Pancreas (tissue), 10 donors: ENCODE results near the gene DOCK1. TPM values are rescaled to one million over a fixed set of nuclear protein-coding genes. Genes with fewer than 3 reads are reported as not detected.
"Not testable (repeated sequence)": the region's sequence is repeated elsewhere in the genome, so short reads cannot be mapped to it uniquely, and the experiment has no call there.

Experiments
- ATAC-seq, 4 donors: fragments of 200-7000 bp; cut with Tn5 transposase; one replicate each; pipeline versions ENCODE4 v1.8.0 to v1.9.1; 2020; ENCODE audit warnings: mild to moderate bottlenecking in 4 of 4, moderate library complexity in 4 of 4
- DNase-seq, 6 donors: peaks; one replicate each; pipeline ENCODE4 v3.0.0-alpha.2; 2020
- FAIRE-seq: peaks from 2 replicates; lab custom pipeline; 2012; peaks lifted over from hg19 to GRCh38; lab: Jason Lieb, UNC
- H3K27ac ChIP-seq, 4 donors: fragments of 200-600 bp; sonication (generic); 1 replicate in 3 of 4; 2 replicates in 1 of 4; pipeline versions ENCODE4 v1.5.0 to v1.8.0; 2020
- H3K27me3 ChIP-seq, 4 donors: fragments of 200-600 bp; one replicate each; pipeline ENCODE4 v1.8.0; 2021
- H3K36me3 ChIP-seq, 3 donors: fragments of 200-600 bp; sonication (generic) in 1 of 3; one replicate each; pipeline versions ENCODE4 v1.5.0 to v1.8.0; 2020 to 2021
- H3K4me1 ChIP-seq, 3 donors: fragments of 200-600 bp; one replicate each; pipeline ENCODE4 v1.8.0; 2021
- H3K4me3 ChIP-seq, 4 donors: fragments of 200-600 bp; sonication (generic) in 2 of 4; one replicate each; pipeline versions ENCODE4 v1.5.0 to v1.8.0; 2020 to 2021
- H3K9me3 ChIP-seq, 4 donors: fragments of 200-600 bp; one replicate each; pipeline ENCODE4 v1.8.0; 2021
- WGBS, 2 donors: extraction: QIAGEN DNeasy Blood & Tissue Kit; methylation state at CpG; one replicate each; pipeline ENCODE4 v1.1.7; 2013; 5-methylcytosine and 5-hydroxymethylcytosine counted together
- intact Hi-C, 3 donors: fragments of 100-400 bp; cut with DNase I; formaldehyde crosslinking; loops; one replicate each; pipeline versions ENCODE4 v1.11.1 to v1.14.2; 2022
- polyA plus RNA-seq, 2 donors: library from polyadenylated mRNA; stranded (reverse); fragments of 200-250 nt; gene quantifications; one replicate each; pipeline ENCODE4 v1.2.3, GENCODE V29; 2013
- total RNA-seq, 6 donors: library from RNA; stranded (reverse); fragmentation: NEBNext Ultra II Directional in 4 of 6; extraction: Animal tissue kit (Norgen Biotek cat#: 25700) in 4 of 6; gene quantifications; one replicate each; pipeline versions ENCODE4 v1.2.1 to v1.2.4, GENCODE V29; 2021 to 2023
- TF ChIP-seq, protein P1 (sequence below), 4 donors: fragments of 200-600 bp; sonication (generic) in 3 of 4; IDR thresholded peaks; one replicate each; pipeline versions ENCODE4 v1.5.0 to v1.8.0; 2021; ENCODE audit warnings: antibody characterized with exemption in 4 of 4
- donor health status: healthy with polysubstance abuse.
- donor health status: DM: no; HTN: no; CAD: no; lungs with moderate emphysema.
- donor health status: DM: no; HTN: no; CAD: no.
- donor health status: control.
- donor health status: control.
- donor health status: Bipolar disorder and iron deficiency.
- donor health status: DM: yes; HTN: yes; CAD: no.
- donor health status: DM: no; HTN: no; CAD: no.
- donor health status: DM: no; HTN: no; CAD: no.
- donor health status: DM: yes; HTN: yes; CAD: no.

The DOCK1 gene
- total and polyA plus RNA-seq, 8 donors, result 12.1 to 38.6 (median 24.2) TPM

- WGBS, 2 donors, result 93 to 96% methylated on average over 7 of the region's 7 CpGs
- intact Hi-C loops, result no loop called here
- FAIRE-seq (no peak), ATAC-seq (no peak), DNase-seq (no peak)
- Histone ChIP-seq H3K9me3 (no peaks in the 10 kb centered on the region), H3K4me1 (peaks cover 0 to 6% (median 0%) of the 10 kb centered on the region in 3 donors), H3K27ac (no peak overlapping the region), H3K36me3 (no peaks in the 10 kb centered on the region), H3K4me3 (no peak overlapping the region), H3K27me3 (no peaks in the 10 kb centered on the region)
- TF ChIP-seq, protein P1, sequence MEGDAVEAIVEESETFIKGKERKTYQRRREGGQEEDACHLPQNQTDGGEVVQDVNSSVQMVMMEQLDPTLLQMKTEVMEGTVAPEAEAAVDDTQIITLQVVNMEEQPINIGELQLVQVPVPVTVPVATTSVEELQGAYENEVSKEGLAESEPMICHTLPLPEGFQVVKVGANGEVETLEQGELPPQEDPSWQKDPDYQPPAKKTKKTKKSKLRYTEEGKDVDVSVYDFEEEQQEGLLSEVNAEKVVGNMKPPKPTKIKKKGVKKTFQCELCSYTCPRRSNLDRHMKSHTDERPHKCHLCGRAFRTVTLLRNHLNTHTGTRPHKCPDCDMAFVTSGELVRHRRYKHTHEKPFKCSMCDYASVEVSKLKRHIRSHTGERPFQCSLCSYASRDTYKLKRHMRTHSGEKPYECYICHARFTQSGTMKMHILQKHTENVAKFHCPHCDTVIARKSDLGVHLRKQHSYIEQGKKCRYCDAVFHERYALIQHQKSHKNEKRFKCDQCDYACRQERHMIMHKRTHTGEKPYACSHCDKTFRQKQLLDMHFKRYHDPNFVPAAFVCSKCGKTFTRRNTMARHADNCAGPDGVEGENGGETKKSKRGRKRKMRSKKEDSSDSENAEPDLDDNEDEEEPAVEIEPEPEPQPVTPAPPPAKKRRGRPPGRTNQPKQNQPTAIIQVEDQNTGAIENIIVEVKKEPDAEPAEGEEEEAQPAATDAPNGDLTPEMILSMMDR (IDR thresholded peaks at IDR 0.05), result no peak
These were observed 5.0 kb downstream of the DOCK1 start for GRCh38 chr10:126910196-126910595.

GRCh38 chr10:126910798-126911197, 5.6 kb downstream of the DOCK1 start:
- WGBS, 2 donors, result 68 to 70% methylated on average over 6 of the region's 6 CpGs
- TF ChIP-seq, protein P1 (IDR thresholded peaks at IDR 0.05), result no peak
- intact Hi-C loops, result no loop called here
- DNase-seq (no peak), ATAC-seq (no peak), FAIRE-seq (no peak)
- no peaks in the 10 kb centered on the region for H3K9me3 ChIP-seq
- H3K27ac ChIP-seq, result no peak overlapping the region
- H3K27me3 ChIP-seq, result no peaks in the 10 kb centered on the region
- H3K4me1 ChIP-seq, result peaks cover 0 to 6% (median 0%) of the 10 kb centered on the region in 3 donors
- H3K36me3 ChIP-seq, result no peaks in the 10 kb centered on the region
- no peak overlapping the region for H3K4me3 ChIP-seq

DNA sequence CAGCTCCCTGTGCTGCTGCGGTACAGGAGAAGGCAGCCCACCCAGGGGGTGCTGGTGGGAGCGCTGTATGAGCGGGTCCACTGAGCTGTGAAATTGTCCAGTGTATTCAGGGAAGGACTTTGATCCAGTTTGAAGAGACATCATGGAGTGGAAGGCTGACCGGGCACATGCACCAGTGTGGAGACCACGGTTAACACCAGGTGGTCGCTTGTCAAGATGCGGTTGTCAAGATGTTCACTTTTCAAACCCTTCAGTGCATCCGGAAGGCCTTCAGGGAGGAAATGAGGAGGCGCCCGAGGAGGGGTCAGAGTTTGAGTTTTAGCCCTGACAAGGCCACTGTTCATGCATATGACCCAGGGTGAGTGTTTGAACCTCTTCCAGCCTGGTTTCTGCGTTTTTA, 6.1 kb downstream of the DOCK1 start:
- TF ChIP-seq, protein P1 (IDR thresholded peaks at IDR 0.05), result no peak
- H3K4me1 ChIP-seq, result peaks cover 0 to 5% (median 0%) of the 10 kb centered on the region in 3 donors
- no peak overlapping the region for H3K4me3 ChIP-seq
- FAIRE-seq (no peak), ATAC-seq (no peak), DNase-seq (no peak)
- H3K27me3 ChIP-seq, result no peaks in the 10 kb centered on the region
- intact Hi-C loops, result no loop called here
- 96 to 97% methylated on average over 11 of the region's 11 CpGs for WGBS, 2 donors
- H3K9me3 ChIP-seq, result no peaks in the 10 kb centered on the region
- no peak overlapping the region for H3K27ac ChIP-seq
- no peaks in the 10 kb centered on the region for H3K36me3 ChIP-seq

DNA sequence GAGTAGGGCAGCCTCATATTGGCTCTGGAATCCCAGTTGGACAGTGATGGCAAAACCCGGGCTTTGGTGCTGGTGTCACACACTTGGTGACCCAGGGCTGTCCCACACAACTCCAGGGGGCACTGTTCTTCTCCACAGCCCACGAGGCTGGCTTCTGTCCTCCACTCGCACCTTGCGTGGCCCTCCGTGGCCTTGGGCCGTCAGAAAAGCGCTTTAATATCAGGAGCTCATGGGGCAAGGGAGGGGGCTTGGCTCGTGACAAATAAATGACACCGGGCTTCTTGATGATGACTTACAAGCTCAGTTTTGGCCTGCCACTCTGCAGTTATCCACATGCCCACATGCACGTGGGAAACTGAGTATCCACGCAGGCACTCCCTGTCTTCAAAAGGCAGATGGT, 8.1 kb downstream of the DOCK1 start:
- ATAC-seq (no peak), FAIRE-seq (no peak)
- intact Hi-C loops, result no loop called here

DNA sequence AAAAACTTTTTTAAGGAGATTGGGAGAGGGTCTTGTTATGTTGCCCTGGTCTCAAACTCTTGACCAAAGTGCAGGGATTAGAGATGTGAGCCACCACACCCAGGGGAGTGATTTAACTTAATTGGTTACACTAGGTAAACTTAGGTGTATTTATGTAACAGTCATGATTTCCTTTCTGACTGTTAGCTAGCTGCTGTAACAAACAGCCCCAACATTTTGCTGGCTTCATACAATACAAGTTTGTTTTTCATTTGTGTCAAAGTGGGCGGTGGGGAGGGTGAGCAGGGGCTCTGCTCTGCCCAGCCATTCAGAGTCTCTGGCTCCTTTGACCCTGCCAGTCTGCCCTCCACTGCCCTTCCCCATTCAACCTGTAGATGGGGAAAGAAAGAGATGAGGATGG, 9.3 kb downstream of the DOCK1 start:
- FAIRE-seq (no peak), DNase-seq (no peak), ATAC-seq (no peak)
- Histone ChIP-seq H3K4me3 (no peak overlapping the region), H3K27ac (no peak overlapping the region), H3K36me3 (no peaks in the 10 kb centered on the region), H3K4me1 (peaks cover 0 to 5% (median 0%) of the 10 kb centered on the region in 3 donors), H3K27me3 (no peaks in the 10 kb centered on the region), H3K9me3 (no peaks in the 10 kb centered on the region)
- intact Hi-C loops, result no loop called here
- 100% methylated on average over 1 of the region's 1 CpG for WGBS, 2 donors
- TF ChIP-seq, protein P1 (IDR thresholded peaks at IDR 0.05), result no peak

More for the DNA sequence above, 8.1 kb downstream of the DOCK1 start:
- DNase-seq, result no peak
- TF ChIP-seq, protein P1 (IDR thresholded peaks at IDR 0.05), result no peak
- Histone ChIP-seq H3K27ac (no peak overlapping the region), H3K36me3 (no peaks in the 10 kb centered on the region), H3K4me3 (no peak overlapping the region), H3K27me3 (no peaks in the 10 kb centered on the region), H3K9me3 (no peaks in the 10 kb centered on the region), H3K4me1 (peaks cover 0 to 5% (median 0%) of the 10 kb centered on the region in 3 donors)
- WGBS, 2 donors, result 78 to 79% methylated on average over 11 of the region's 11 CpGs

GRCh38 chr10:126916952-126917351, 11.7 kb downstream of the DOCK1 start:
- FAIRE-seq, result not testable (repeated sequence)

More at GRCh38 chr10:126916952-126917351, 11.7 kb downstream of the DOCK1 start:
- H3K4me3 ChIP-seq, H3K4me1 ChIP-seq, intact Hi-C loops, H3K9me3 ChIP-seq, H3K27ac ChIP-seq, DNase-seq, H3K27me3 ChIP-seq, H3K36me3 ChIP-seq: not testable (repeated sequence)
- WGBS, 2 donors, result 46 to 64% methylated on average over 12 of the region's 12 CpGs
- peak; percentile 29 to 51 (median 34) for ATAC-seq
